Activated CD8-positive, alpha-beta T cell treated with anti-CD3 and anti-CD28 coated beads for 36 hours (primary cell): ENCODE measurements around the gene LGR6. TPM values are rescaled to one million over a fixed set of nuclear protein-coding genes. Genes with fewer than 3 reads are reported as not detected.
"Not testable (repeated sequence)": the region's sequence is repeated elsewhere in the genome, so short reads cannot be mapped to it uniquely, and the experiment has no call there.

ENCODE experiments used
- ATAC-seq: fragments of 200-7000 bp; cut with Tn5 transposase; one replicate; pipeline ENCODE4 v1.10.0; 2021; ENCODE audit warnings: mild to moderate bottlenecking, moderate library complexity
- CTCF ChIA-PET: fragments of 350-600 bp; sonication (Branson Sonifier 250); formaldehyde crosslinking; loops from one replicate; lab custom pipeline; 2021; ENCODE audit warnings: antibody characterized with exemption; lab: Charles Lee
- POLR2A ChIA-PET: fragments of 350-600 bp; sonication (Branson Sonifier 250); formaldehyde crosslinking; loops from one replicate; lab custom pipeline; 2021; ENCODE audit warnings: antibody characterized with exemption; lab: Charles Lee
- DNase-seq: peaks from one replicate; pipeline ENCODE4 v3.0.0-alpha.2; 2020
- H3K27ac Mint-ChIP-seq: one replicate; pipeline ENCODE4 v1.8.0; 2021; ENCODE audit warnings: mild to moderate bottlenecking, mixed read lengths
- H3K27me3 Mint-ChIP-seq: one replicate; pipeline ENCODE4 v1.8.0; 2021; ENCODE audit warnings: mixed read lengths
- H3K36me3 Mint-ChIP-seq: one replicate; pipeline ENCODE4 v1.8.0; 2021; ENCODE audit warnings: low read depth, mixed read lengths
- H3K4me1 Mint-ChIP-seq: one replicate; pipeline ENCODE4 v1.8.0; 2021; ENCODE audit warnings: low read depth, mixed read lengths
- H3K4me3 Mint-ChIP-seq: one replicate; pipeline ENCODE4 v1.8.0; 2021; ENCODE audit warnings: mild to moderate bottlenecking, moderate library complexity, mixed read lengths
- H3K9me3 Mint-ChIP-seq: one replicate; pipeline ENCODE4 v1.8.0; 2021; ENCODE audit warnings: mixed read lengths
- CTCF ChIP-seq: fragments of 200-600 bp; IDR thresholded peaks from one replicate; pipeline ENCODE4 v1.8.0; 2022; ENCODE audit warnings: antibody characterized with exemption, mild to moderate bottlenecking
- intact Hi-C: fragments of 100-400 bp; cut with micrococcal nuclease; formaldehyde crosslinking; loops from one replicate; pipeline ENCODE4 v1.10.0; 2022
- total RNA-seq, 2 experiments: library from RNA; stranded (reverse); gene quantifications; one replicate each; pipeline ENCODE4 v1.2.3, GENCODE V29; 2021

LGR6 gene
- total RNA-seq, 2 experiments from 2014 or later, result 0.34 TPM

GRCh38 chr1:202176949-202177927 is 16.4 kb upstream of the LGR6 start:
- DNase-seq (no peak), ATAC-seq (no peak)
- Mint-ChIP-seq H3K4me3 (no peak overlapping the region), H3K4me1 (no peaks in the 10 kb centered on the region), H3K36me3 (no peaks in the 10 kb centered on the region), H3K9me3 (no peaks in the 10 kb centered on the region), H3K27me3 (no peaks in the 10 kb centered on the region), H3K27ac (no peak overlapping the region)
- intact Hi-C loops, result no loop called here
- TF ChIP-seq CTCF, result no peak
- ChIA-PET POLR2A (interaction anchor here (0.8 to 3.8 kb wide), 3 partner anchors 17 to 45 kb away, joined by 3 to 16 read pairs (median 5); partner anchors contain the start of gene PTPN7), CTCF (interaction anchor here (0.8 to 9.8 kb wide), 3 partner anchors 12 to 22 kb away, joined by 4 to 58 read pairs (median 26); partner anchors contain the start of gene LGR6)

- Mint-ChIP-seq H3K27me3 (no peaks in the 10 kb centered on the region), H3K4me3 (no peak overlapping the region), H3K27ac (no peak overlapping the region), H3K9me3 (no peaks in the 10 kb centered on the region), H3K4me1 (peaks cover 14% of the 10 kb centered on the region), H3K36me3 (no peaks in the 10 kb centered on the region)
- intact Hi-C loops, result no loop called here
- ATAC-seq (no peak), DNase-seq (no peak)
- CTCF ChIA-PET, result interaction anchor here (1.1 to 9.8 kb wide), 5 partner anchors 9 to 25 kb away, joined by 3 to 58 read pairs (median 7); partner anchors contain the start of genes LGR6 and PTPN7
- POLR2A ChIA-PET, result interaction anchor here (0.8 to 1.0 kb wide), 2 partner anchors 20 to 36 kb away, joined by 4 to 6 read pairs; partner anchors contain the start of gene ARL8A
- TF ChIP-seq CTCF, result no peak
These were observed 13.5 kb upstream of the LGR6 start for GRCh38 chr1:202179828-202180750.

- H3K36me3 Mint-ChIP-seq, intact Hi-C loops, POLR2A ChIA-PET: not testable (repeated sequence)
These were observed 12.9 kb upstream of the LGR6 start for GRCh38 chr1:202180751-202181139.

GRCh38 chr1:202181586-202181985 is 12.0 kb upstream of the LGR6 start:
- Mint-ChIP-seq H3K9me3 (no peaks in the 10 kb centered on the region), H3K27ac (no peak overlapping the region), H3K27me3 (no peaks in the 10 kb centered on the region), H3K4me1 (peaks cover 14% of the 10 kb centered on the region), H3K36me3 (no peaks in the 10 kb centered on the region), H3K4me3 (no peak overlapping the region)
- ATAC-seq, result no peak
- intact Hi-C loops, result no loop called here
- ChIA-PET CTCF (interaction anchor here (9.8 kb wide), 1 partner anchor 13 kb away, joined by 58 read pairs; the partner anchor contains the start of gene LGR6), POLR2A (no interaction called here)
- TF ChIP-seq CTCF, result no peak
- no peak for DNase-seq

More at GRCh38 chr1:202180751-202181139, 12.9 kb upstream of the LGR6 start:
- H3K4me1 Mint-ChIP-seq, result peaks cover 14% of the 10 kb centered on the region
- H3K9me3 Mint-ChIP-seq, DNase-seq, H3K27me3 Mint-ChIP-seq, H3K4me3 Mint-ChIP-seq, H3K27ac Mint-ChIP-seq, ATAC-seq: not testable (repeated sequence)
- CTCF ChIA-PET, result interaction anchor here (2.7 to 9.8 kb wide), 2 partner anchors 9 to 14 kb away, joined by 21 to 58 read pairs; partner anchors contain the start of gene LGR6
